Inferior parietal cortex (tissue), 1 donor: Measurements from ENCODE around the gene ZNF670.
"Not testable (repeated sequence)": the region's sequence is repeated elsewhere in the genome, so short reads cannot be mapped to it uniquely, and the experiment has no call there.

Experiments used
- DNase-seq: peaks from one replicate; pipeline ENCODE4 v3.0.0-alpha.2; 2016; ENCODE audit errors: extremely low spot score

Gene ZNF670

DNA sequence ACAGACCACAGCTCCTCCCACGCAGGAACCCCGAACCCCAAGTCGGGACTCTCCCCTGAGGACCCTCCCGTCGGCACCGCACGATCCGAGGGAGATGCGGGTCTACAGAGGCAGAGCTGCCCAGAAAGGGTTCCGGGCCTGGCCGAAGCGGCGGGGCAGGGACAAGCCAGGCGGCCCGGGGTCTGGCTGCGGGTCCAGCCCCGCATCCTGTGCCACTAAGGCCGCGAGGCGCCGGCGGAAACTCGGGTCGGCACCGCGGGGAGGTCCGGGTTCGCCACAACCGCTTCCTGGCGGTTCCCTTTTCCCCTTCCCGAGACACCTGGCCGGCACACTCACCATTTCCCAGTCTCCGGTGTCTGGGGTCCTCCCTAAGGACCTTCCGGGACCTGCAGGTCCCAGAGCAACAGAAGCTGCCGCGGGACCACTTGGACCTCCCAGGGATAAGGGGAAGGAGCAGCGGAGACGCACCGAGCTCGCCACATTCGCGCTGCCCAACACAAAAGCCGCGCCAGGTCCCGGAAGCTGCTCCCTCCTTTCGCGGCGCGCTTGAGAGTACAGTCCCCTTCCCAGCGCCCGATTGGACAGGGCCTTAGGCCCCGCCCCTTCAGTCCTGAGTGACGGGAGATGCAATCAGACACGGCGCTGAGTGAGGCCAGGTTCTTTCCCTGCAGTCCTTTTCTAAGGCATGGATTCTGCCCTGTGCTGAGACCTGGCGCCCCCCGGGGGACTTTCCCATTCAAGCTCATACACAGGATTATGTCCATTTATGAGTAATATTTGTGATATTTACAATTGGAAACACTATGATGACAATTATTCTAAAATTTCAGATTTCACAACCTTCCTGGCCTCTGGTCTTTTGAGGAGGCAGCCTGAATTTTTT, at the start of gene ZNF670:
TSS of gene ZNF670 (minus strand) at position 554 of the 883 bp plus-strand sequence. CDS start at position 339, 215 bp downstream.
- peak; percentile 98 for DNase-seq

DNA sequence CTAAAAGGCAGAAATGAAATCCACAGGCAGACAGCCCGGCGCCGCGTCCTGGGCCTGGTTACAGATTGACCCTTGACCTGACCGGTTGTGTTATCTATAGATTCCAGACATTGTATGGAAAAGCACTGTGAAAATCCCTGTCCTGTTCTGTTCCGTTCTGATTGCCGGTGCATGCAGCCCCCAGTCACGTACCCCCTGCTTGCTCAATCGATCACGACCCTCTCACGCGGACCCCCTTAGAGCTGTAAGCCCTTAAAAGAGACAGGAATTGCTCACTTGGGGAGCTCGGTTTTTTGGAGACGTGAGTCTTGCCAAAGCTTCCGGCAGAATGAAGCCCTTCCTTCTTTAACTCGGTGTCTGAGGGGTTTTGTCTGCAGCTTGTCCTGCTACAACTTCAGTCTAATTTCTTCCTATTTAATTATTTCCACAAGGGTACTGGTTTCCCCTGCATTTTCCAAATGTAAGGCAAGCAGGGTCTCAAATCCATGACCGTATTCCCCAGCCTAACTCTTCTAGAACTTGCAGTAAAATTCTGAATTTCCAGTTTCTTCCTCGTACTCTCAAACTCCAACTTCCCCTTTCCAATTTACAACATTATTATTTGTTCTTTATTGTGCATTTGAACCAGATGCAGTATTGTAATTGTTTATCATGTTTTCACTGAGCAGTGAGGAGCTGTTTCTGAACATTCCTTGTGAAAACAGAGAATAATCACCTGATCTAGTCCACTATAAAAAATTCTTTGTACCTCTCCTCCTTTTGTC, 49.1 kb upstream of the ZNF670 start:
- DNase-seq, result not testable (repeated sequence)

DNA sequence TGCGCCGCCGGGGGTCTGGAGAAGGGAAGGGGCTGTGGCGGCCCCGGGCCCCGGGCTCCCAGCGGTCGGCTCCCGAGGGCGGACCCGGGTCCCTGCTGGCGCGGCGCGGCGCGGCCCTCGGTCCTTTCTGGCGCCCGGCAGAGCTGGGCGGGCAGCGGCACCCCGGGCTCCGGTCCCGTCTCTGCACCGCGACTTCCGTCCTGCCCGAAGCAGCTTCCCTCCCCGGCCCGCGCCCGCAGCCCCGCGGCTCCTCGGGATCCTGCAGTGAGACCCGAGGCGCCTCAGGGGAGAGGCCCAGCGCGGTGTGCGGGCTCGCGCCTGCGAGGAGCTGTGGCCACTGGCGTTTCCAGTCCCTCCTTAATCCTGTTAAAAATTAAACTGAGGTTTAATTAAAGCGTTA, 48.0 kb upstream of the ZNF670 start:
- DNase-seq, result not testable (repeated sequence)

DNA sequence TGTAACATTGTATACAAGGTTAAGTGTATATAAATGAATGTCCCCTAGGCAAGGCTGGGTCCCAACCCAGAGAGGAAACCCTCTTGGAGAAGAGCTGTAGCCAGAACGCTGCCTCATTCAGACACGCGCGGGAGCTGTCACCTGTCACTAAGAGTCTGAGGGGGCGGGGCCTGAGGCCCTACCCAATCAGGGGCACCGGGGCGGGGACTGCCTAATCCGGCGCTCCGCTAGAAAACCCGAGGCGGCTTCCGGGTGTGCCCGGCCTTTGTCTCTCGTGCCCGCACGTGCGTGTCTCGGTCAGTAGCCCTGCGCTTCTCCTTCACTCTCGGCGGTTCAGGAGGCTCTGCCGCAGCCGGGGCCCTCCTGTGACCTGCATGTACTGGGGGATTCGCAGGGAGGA, 47.6 kb upstream of the ZNF670 start:
- not testable (repeated sequence) for DNase-seq

DNA sequence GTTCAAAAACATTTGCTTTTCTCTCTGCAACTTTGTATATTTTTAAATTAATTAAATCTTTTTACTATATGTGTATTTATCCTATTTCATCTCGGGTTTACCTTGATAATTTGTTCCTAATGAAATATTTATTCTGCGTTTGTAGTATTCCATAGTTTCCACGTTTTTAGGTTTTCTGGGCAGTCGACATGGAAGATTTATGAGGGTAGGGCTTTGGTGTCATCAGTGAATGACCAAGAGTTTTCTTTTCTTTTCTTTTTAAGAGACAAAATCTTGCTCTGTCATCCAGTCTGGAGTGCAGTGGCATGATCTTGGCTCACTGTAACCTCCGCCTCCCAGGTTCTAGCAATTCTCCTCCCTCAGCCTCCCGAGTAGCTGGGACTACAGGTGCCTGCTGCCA, 42.8 kb upstream of the ZNF670 start:
- DNase-seq, result no peak

DNA sequence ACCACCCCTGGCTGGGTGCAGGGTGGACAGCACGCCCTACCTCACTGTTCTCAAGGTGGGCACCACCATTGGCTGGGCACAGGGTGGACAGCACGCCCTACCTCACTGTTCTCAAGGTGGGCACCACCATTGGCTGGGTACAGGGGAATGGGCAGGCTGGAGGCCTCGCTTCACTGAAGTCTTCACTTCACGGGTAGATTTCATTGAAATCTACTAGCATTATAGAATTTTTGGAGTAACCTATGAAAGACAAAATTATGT, 41.7 kb upstream of the ZNF670 start:
- DNase-seq, result not testable (repeated sequence)

DNA sequence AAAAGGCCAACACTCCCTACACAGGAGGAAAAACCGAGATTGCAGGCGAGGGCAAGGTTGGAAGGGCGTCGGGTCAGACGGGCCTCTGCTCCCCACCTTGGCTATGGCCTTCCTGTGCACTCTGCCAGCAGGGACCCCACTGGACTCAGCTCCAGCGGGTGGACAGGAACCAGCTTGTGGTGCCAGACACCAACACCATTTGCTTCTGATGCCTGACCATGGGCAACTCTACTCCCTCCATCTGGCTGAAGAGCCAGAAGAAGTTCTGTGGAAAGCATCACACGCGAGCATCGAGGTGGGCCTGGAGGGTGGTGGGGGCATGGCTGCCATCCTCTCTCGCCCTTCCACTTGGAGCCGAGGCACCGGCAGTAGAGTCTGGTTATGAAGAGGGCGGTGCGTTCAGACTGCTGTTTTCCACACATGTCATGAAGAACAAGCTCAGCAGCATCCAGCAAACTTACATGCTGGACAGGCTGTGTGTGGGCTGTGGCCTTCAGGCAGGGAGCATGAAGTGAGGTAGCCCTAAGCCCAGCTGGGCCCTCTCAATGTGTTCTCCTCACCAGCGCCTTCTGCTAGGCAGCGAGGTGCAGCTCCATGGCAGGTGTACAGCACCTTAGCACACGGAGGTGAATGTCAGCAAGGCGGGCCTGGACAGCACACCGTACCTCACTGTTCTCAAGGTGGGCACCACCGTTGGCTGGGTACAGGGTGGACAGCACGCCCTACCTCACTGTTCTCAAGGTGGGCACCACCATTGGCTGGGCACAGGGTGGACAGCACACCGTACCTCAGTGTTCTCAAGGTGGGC, 41.2 kb upstream of the ZNF670 start:
- DNase-seq, result no peak

DNA sequence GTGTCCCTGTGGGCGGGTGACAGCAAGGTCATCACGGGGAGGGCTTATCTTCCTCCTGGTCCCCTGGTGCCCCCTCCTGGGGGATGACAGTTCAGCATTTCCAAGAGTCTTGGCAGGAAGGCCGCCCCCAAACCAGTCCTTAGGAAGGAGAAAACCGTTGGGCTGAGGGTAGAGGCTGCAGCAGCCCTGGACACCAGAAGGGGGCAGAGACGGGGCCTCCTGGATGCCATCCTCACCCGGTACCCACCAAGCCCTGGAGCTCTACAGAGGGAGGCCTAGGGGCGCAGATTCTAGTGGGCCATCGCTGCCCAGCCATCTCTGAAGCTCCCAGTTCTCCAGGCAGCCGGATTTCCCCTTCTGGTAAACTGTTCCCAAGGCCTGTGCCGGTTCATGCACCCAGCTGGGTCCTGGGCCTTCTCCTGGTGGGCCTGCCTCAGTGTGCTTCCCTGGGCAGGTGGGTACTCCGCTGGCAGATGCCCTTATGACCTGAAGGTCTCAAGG, 40.4 kb upstream of the ZNF670 start:
- no peak for DNase-seq

DNA sequence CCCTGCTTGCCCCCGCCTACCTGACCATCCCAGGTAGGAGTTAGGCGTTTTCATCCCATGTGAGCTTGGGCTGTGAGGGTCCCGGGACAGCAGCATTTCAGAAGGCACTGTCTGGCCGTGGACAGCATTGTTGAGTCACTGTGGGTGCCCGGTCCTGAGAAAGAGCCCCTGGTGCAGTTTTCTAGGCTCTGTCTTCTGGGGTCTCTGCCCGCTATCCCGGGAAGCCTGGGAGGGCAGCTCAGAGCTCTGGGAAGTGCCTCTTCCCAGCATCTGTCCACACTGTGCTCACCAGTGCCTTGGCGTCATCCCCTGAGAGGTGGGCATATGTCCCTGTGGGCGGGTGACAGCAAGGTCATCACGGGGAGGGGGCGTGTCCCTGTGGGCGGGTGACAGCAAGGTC, 36.9 kb upstream of the ZNF670 start:
- no peak for DNase-seq

DNA sequence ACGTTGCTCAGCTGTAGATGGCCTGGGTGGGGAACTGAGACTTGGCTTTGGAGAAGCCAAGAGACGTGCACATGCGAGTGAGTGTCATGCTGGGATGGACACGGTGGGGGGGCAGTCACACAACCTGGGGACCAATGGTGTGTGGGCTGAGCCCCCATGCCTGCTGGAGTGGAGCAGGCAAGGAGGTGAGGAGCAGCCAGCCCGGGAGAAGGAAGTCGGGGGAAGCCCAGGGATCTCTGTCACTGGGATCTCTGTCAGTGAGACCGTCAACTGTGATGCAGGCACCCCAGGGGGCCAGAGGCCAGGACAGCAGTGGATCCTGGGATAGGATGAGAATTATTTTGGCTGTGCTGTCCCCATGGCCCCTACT, 36.5 kb upstream of the ZNF670 start:
- DNase-seq, result no peak

DNA sequence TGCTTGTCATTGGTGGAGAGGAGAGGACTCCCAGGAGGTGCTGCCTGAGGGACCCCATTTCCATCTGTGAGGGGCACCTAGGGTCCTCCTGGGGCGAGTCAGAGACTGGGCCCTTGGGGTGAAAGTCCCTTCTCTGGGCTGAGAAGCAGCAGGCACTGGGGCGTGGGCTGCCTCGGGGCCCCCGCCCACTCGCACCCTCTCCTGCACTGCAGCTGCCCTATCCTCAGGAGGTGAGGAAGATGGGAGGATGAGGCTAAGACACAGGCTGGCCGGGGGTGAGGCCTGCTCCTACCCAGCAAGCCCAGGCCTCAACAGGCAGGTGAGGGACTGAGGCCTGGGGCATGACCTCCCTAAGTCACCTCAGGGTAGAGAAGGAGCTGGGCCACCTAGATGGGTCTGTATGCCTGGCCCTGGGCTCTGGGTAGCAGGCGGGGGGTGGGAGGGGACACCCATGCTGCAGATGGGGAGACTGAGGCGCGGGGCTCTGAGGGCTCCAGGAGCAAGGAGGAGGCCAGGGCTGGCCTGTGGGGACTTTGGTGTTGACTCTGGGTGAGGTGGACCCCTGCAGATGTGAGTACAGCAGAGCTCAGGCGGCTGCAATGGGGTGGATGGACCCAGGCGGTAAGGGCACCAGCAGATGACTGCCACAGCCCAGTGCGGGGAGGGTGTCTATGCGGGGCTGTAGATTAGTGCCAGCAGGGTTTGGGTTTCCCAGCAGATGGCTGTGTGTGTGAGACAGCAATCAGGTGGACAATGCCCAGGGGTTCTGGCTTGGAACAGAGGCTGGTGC, 35.9 kb upstream of the ZNF670 start:
- DNase-seq, result no peak

DNA sequence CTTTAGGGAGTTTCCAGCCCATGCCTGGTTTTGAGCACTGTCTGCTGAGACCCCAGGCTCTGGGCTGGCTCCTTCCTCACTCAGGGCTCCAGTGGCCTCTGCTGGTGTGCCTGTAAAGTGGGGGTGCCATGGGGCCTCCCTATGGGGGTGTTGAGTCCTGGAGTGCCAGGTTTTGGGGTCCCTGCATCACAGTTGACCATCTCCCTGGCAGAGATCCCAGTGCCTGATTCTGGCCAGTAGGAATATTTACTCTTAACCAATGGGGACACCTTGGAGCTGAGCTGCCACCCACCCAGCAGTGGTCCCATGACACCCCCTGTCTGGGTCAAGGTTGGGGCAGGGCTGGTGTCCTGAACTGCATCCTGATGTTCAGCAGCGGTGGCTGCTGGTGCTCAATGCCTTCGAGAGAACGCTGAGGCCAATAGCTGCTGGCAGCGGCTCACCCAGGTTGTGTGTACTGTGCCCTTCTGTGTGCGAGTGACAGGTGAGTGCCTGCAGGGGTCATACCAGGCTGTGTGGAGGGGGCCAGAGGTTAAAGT, 35.2 kb upstream of the ZNF670 start:
- no peak for DNase-seq

DNA sequence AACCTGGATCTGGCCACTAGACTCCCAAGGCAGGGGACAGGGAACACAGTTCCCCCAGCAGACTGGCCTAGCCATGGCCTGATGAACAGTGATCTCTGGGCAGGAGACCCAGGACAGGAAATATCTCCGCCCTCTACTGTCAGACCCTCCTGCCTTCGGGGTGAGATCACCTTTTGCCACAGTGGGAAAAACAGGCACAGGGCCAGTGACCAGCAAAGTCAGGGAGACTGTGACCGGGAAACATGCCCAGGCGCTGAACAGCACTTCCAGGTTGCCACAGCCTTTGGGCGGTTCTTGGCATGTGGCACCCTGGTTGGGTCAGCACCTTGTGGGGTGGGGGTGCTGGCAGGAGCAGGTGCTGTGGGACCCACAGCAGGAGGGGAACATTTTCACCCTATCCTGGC, 34.5 kb upstream of the ZNF670 start:
- no peak for DNase-seq

DNA sequence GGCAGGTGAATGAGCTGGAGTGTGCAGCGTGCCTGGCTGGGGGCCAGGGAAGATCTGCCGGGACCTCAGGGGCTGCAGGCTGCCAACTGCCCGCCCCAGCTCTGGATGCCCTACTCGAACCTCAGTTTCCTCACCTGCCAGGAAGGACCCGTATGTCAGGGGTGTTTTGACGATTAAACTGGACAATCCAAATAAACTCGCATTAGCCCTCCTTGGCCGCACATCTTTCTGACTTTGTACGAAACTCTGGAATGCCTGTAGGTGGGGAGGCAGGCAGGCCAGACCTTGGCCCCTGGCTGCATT, 33.8 kb upstream of the ZNF670 start:
- no peak for DNase-seq

DNA sequence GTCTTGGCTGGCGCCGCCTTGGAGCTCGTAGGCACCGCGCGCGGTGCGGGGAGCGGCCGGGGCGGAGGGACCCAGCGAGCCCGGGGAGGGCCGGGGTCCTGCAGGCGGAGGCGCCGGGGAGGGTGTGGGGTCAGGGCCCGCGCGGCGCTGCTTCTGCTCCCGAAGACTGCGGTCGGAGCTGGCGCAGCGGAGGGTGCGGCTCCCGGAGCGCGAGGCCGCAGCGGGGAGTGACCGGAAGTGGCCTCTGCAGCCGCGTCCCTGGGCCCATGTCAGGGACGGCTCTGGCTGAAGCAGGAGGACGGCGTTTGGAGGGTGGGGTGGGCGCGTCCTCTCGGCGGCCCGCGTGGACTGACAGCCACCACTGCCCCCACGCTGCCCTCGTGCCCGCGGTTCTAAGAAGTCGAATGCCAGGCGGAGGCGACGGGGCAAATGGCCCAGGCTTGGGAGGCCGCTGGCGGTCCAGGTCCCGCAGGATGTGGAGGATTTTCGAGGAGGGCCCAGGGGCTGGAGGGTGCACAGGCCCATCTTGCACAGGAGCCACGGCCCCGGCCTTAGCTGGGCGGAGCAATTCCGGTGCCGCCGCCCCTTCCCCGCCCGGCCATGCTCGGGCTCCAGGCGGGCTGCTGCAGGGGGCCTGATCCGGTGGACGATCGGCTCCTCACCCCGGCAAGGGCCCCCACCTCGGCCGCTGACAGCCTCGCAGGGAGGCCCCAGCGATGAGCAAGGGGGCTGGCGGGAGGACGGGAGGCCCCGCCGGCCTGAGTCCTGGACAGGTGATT, 33.3 kb upstream of the ZNF670 start:
- DNase-seq, result no peak

DNA sequence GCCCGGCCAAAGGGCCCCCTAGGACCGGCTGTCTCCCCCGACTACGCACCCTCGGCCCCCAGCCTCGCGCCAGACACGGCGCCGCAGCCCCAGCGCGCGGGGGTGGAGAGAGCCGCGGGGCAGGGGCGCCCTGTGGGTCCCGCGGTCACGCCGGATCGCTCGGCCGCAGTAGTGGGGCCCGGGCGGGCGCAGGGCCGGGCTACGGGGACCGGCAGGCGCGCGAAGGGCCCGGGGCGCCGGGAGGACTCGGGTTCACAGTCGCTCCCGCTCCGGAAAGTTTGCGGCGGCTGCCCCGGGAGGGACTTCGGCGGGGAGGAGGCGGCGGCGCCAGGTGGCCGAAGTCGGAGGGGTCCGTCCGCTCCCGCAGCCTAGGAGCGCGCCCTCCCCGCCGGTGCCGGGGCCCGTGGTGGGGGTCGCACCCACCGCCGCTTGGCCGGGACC, 32.7 kb upstream of the ZNF670 start:
- no peak for DNase-seq

DNA sequence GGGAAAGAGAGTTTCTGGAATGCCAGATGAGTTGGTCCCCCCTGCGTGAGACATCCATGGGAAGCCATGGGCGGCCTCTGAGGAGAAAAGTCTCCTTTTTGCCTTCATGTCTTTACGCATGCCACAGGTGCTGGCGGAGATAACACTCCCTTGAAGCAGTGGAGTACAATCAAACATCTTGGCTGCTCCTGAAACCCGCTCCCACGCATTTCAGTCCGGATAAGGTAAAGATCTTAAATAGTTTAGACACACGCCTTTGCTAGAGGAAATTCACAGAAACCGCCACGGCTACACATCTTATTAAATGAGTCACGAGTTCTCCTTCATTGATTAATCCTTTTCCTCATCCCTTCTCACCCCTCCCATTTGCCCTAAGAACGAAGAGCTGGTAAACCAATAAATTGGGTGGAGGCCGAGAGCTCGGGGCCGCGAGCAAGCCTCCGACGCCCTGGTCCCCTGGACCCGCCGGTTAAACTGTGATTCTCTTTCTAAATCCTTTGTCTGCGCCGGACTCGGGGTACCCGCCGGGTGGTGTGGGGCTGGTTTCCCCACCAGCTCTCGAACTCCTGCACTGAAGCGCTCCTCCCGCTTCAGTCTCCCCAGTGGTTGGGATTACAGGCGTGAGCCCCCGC, 32.1 kb upstream of the ZNF670 start:
- DNase-seq, result peak; percentile 34

DNA sequence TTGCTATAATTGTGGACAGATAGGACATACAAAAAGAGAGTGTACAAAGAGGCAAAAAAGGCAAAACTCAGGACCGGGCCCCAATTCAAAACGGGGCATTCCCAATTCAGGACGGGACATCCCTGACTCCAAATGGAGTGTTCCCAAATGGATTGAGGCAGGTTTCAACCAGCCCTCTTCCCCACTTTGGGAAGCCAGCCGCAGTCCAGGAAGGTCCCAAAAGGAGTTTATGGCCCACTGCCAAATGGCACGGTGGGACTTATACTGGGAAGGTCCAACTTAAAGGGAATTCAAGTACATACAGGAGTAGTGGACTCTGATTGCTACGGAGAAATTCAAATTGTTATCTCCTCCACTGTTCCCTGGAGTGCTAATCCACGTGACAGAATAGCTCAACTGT, 29.1 kb upstream of the ZNF670 start:
- DNase-seq, result no peak

DNA sequence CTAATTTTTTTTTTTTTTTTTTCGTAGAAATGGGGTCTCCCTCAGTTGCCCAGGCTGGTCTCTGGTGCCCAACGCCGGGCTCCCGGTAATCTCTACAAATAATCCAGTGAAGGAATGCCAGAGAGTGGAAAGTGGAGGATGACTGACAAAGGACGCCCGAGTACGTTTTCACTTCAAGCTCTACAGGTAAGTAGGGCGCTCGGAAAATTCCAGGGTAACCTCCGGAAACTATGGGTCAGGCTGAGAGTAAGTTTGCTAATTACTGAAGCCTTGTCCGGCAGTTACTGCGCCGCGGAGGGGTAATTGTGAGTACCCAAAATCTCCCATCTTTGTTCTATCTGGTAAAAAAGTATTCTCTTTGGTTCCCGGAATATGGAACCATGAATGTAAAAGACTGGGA, 27.4 kb upstream of the ZNF670 start:
- no peak for DNase-seq

DNA sequence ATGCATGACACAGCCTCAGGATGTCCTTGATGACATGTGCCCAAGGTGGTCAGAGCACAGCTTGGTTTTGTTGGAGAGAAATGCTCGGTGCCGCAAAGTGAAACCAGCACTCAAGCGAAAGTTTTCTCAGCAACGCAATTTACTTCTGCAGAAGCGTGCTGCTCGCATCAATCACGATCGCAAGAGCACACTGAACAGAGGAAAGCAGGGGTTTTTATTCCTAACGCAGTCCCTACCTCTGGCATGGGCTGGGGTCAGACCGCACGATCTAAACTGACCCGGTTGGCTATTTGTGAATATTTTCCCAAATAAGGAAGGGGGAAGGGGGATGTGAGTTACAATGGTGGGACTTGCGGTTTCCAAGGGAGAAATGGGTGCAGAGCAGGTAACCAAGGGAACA, 26.4 kb upstream of the ZNF670 start:
- DNase-seq, result no peak
